GM23248 (cell line): ENCODE measurements around the gene JAK2. TPM values are rescaled to one million over a fixed set of nuclear protein-coding genes. Genes with fewer than 3 reads are reported as not detected.

ENCODE experiments used
- DNase-seq: peaks from one replicate; pipeline ENCODE4 v3.0.0-alpha.2; 2015
- H2AFZ ChIP-seq: fragments of 200-600 bp; sonication (generic); 2 replicates; pipeline ENCODE4 v1.6.1; 2016; ENCODE audit warnings: antibody characterized with exemption
- H3F3A ChIP-seq: fragments of 200-600 bp; sonication (generic); 2 replicates; pipeline ENCODE4 v1.6.1; 2016; ENCODE audit warnings: mild to moderate bottlenecking, antibody characterized with exemption, mixed run types; ENCODE audit not compliant: insufficient read depth
- H3K27ac ChIP-seq: fragments of 200-600 bp; sonication (generic); 2 replicates; pipeline ENCODE4 v1.5.1; 2016; ENCODE audit warnings: mild to moderate bottlenecking
- H3K27me3 ChIP-seq: fragments of 200-600 bp; sonication (generic); replicated peaks from 2 replicates; pipeline ENCODE4 v1.6.1; 2016; ENCODE audit warnings: mild to moderate bottlenecking; ENCODE audit not compliant: insufficient read depth
- H3K36me3 ChIP-seq: fragments of 200-600 bp; sonication (generic); 2 replicates; pipeline ENCODE4 v1.6.1; 2016; ENCODE audit warnings: low read depth, mild to moderate bottlenecking
- H3K4me1 ChIP-seq: fragments of 200-600 bp; sonication (generic); 2 replicates; pipeline ENCODE4 v1.6.1; 2016; ENCODE audit warnings: mild to moderate bottlenecking; ENCODE audit not compliant: insufficient read depth
- H3K4me2 ChIP-seq: fragments of 200-600 bp; sonication (generic); one replicate; pipeline ENCODE4 v1.6.1; 2016; ENCODE audit warnings: mild to moderate bottlenecking; ENCODE audit not compliant: unreplicated experiment
- H3K4me3 ChIP-seq: fragments of 200-600 bp; sonication (generic); 2 replicates; pipeline ENCODE4 v1.5.1; 2016; ENCODE audit warnings: mild to moderate bottlenecking
- H3K79me2 ChIP-seq: fragments of 200-600 bp; sonication (generic); 2 replicates; pipeline ENCODE4 v1.6.1; 2016; ENCODE audit warnings: mild to moderate bottlenecking; ENCODE audit not compliant: insufficient read depth
- H3K9ac ChIP-seq: fragments of 200-600 bp; sonication (generic); 2 replicates; pipeline ENCODE4 v1.6.1; 2016; ENCODE audit warnings: mild to moderate bottlenecking
- H3K9me2 ChIP-seq: fragments of 200-600 bp; sonication (generic); 2 replicates; pipeline ENCODE4 v1.6.1; 2016; ENCODE audit warnings: mixed run types, mild to moderate bottlenecking, moderate library complexity; ENCODE audit not compliant: insufficient read depth
- H3K9me3 ChIP-seq: fragments of 200-600 bp; sonication (generic); one replicate; pipeline ENCODE4 v1.6.1; 2017; ENCODE audit warnings: low read depth
- H4K20me1 ChIP-seq: fragments of 200-600 bp; sonication (generic); 2 replicates; pipeline ENCODE4 v1.6.0; 2016; ENCODE audit not compliant: insufficient read depth
- EZH2 ChIP-seq: fragments of 200-600 bp; sonication (generic); IDR thresholded peaks from 2 replicates; pipeline ENCODE4 v1.6.1; 2018; ENCODE audit warnings: antibody characterized with exemption, mild to moderate bottlenecking; ENCODE audit not compliant: insufficient read depth, poor library complexity, severe bottlenecking
- EZH2phosphoT487 ChIP-seq: fragments of 200-600 bp; sonication (generic); IDR thresholded peaks from 2 replicates; pipeline ENCODE4 v1.6.1; 2018; ENCODE audit warnings: antibody characterized with exemption, moderate library complexity, mild to moderate bottlenecking, low read depth; ENCODE audit not compliant: insufficient read depth
- WGBS, 2 experiments: methylation state at CpG; one replicate each; pipeline ENCODE4 v1.1.6; 2015 to 2017; ENCODE audit warnings: low lambda C conversion rate in 2 of 2, low coverage in 1 of 2; ENCODE audit errors: missing lambda C conversion rate in 2 of 2; 5-methylcytosine and 5-hydroxymethylcytosine counted together
- in situ Hi-C: fragments of 300-500 bp; cut with MboI; formaldehyde crosslinking; loops from 2 replicates; pipeline ENCODE4 v1.15.0; 2020
- polyA plus RNA-seq: library from polyadenylated mRNA; unstranded; fragments of >200 nt; fragmentation: Nextera tagmentation; extraction: Ambion mirVana; gene quantifications from 2 replicates; pipeline ENCODE4 v1.2.1, GENCODE V29; 2016
- total RNA-seq: library from RNA; depleted of rRNA; stranded (reverse); fragments of >200 nt; shearing (Covaris generic); gene quantifications from 2 replicates; pipeline ENCODE4 v1.2.3, GENCODE V29; 2014

The JAK2 gene
- total and polyA plus RNA-seq, 2 experiments from 2014 or later = 5.0 to 6.5 TPM

GRCh38 chr9:4965174-4965821 is 19.8 kb upstream of the JAK2 start:
- Histone ChIP-seq H3K9me3 (no peaks in the 10 kb centered on the region), H3K9me2 (no peaks in the 10 kb centered on the region), H3F3A (no peaks in the 10 kb centered on the region), H3K27me3 (no peaks in the 10 kb centered on the region), H3K4me3 (no peak overlapping the region), H3K27ac (no peak overlapping the region), H2AFZ (no peak overlapping the region), H4K20me1 (no peaks in the 10 kb centered on the region), H3K4me1 (peaks cover 14% of the 10 kb centered on the region), H3K79me2 (no peaks in the 10 kb centered on the region), H3K9ac (no peak overlapping the region), H3K4me2 (no peak overlapping the region), H3K36me3 (no peaks in the 10 kb centered on the region)
- DNase-seq = no peak
- 55 to 65% methylated on average over 2 of the region's 2 CpGs for WGBS, 2 experiments
- TF ChIP-seq EZH2phosphoT487 (no peak), EZH2 (no peak)
- in situ Hi-C loops = no loop called here

GRCh38 chr9:4967523-4967922 is 17.5 kb upstream of the JAK2 start:
- H3K9me2 ChIP-seq = no peaks in the 10 kb centered on the region
- 59 to 60% methylated on average over 3 of the region's 3 CpGs for WGBS, 2 experiments
- H2AFZ ChIP-seq = peak overlapping the region; percentile 8; the same call in 1 of the 2 replicates
- H3K79me2 ChIP-seq = no peaks in the 10 kb centered on the region
- no peaks in the 10 kb centered on the region for H3K27me3 ChIP-seq
- H3K4me2 ChIP-seq = no peak overlapping the region
- H3K9ac ChIP-seq = no peak overlapping the region
- in situ Hi-C loops = no loop called here
- no peak overlapping the region for H3K27ac ChIP-seq
- H3K4me1 ChIP-seq = peaks cover 7% of the 10 kb centered on the region
- no peak overlapping the region for H3K4me3 ChIP-seq
- TF ChIP-seq EZH2phosphoT487 = no peak
- TF ChIP-seq EZH2 = no peak
- H3K36me3 ChIP-seq = no peaks in the 10 kb centered on the region
- no peaks in the 10 kb centered on the region for H4K20me1 ChIP-seq
- DNase-seq = peak; percentile 81
- H3F3A ChIP-seq = no peaks in the 10 kb centered on the region
- no peaks in the 10 kb centered on the region for H3K9me3 ChIP-seq

GRCh38 chr9:4969130-4969529 is 15.9 kb upstream of the JAK2 start:
- Histone ChIP-seq H3F3A (peaks cover 5% of the 10 kb centered on the region; the same call in 1 of the 2 replicates), H3K27ac (no peak overlapping the region), H3K36me3 (no peaks in the 10 kb centered on the region), H2AFZ (no peak overlapping the region), H4K20me1 (no peaks in the 10 kb centered on the region), H3K4me3 (no peak overlapping the region), H3K79me2 (no peaks in the 10 kb centered on the region), H3K27me3 (no peaks in the 10 kb centered on the region), H3K4me2 (no peak overlapping the region), H3K9me3 (no peaks in the 10 kb centered on the region), H3K9me2 (no peaks in the 10 kb centered on the region), H3K4me1 (peaks cover 20% of the 10 kb centered on the region), H3K9ac (no peak overlapping the region)
- in situ Hi-C loops = no loop called here
- 94 to 96% methylated on average over 1 of the region's 1 CpG for WGBS, 2 experiments
- DNase-seq = no peak
- TF ChIP-seq EZH2 (no peak), EZH2phosphoT487 (no peak)

- Histone ChIP-seq H3K79me2 (no peaks in the 10 kb centered on the region), H3K9me2 (no peaks in the 10 kb centered on the region), H3K4me1 (peaks cover 20% of the 10 kb centered on the region), H4K20me1 (no peaks in the 10 kb centered on the region), H3F3A (peaks cover 5% of the 10 kb centered on the region; the same call in 1 of the 2 replicates), H3K4me3 (no peak overlapping the region), H3K9ac (no peak overlapping the region), H3K27me3 (no peaks in the 10 kb centered on the region), H3K36me3 (no peaks in the 10 kb centered on the region), H3K4me2 (no peak overlapping the region), H2AFZ (no peak overlapping the region), H3K9me3 (no peaks in the 10 kb centered on the region), H3K27ac (no peak overlapping the region)
- whole genome bisulfite sequencing, 2 experiments = 92% methylated on average over 8 of the region's 8 CpGs
- no peak for DNase-seq
- in situ Hi-C loops = no loop called here
- no peak for TF ChIP-seq EZH2phosphoT487
- no peak for TF ChIP-seq EZH2
Observed at GRCh38 chr9:4970970-4971641, 14.0 kb upstream of the JAK2 start.
